ENCODE data around the gene PPP2R5D.

DNA sequence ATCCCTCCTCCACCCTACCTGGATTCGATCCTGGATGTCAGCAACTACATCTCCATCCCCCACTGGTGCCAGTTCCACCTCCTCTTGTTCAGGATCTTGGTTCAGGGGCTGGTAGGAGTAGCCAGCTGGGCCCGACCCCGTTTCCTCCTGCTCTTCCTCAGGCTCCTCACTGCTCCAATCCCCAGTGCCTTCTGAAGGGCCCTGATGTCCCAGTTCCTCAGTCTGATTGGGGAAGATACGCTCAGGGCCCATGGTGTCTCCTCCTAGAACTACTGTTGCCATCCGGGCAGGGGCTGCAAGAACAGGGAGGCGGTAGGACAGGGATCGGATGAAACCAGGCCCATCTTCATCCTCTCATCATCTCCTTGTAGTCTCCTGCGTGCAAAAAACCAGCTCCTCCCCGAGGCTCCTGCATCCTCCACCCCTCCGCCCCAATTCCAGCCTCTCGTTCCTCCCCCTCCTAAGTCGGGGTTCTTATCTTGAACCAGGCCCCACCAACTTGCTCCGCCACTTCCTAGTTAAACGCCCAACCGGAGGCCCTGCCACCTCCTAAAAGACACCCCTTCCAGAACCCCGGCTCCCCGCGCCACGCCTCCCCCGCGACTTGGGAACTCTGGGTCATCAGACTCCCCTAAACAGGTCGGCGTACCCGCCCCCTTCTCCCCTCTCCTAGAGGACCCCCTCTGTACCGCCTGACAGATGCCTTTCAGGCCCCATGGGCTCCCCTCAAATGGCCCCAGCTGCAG, 28.9 kb downstream of the PPP2R5D start:
- TF ChIP-seq CTCF (IDR thresholded peaks at IDR 0.05), result no peak
- no peak for TF ChIP-seq ZFX (IDR thresholded peaks at IDR 0.05; ENCODE audit: borderline replicate concordance)

Data from 22Rv1 (cell line).